ENCODE data around the gene PTGIS.

PTGIS gene

GRCh38 chr20:49557449-49557848 lies 10.5 kb downstream of the PTGIS start:
- no peak for DNase-seq

GRCh38 chr20:49556621-49557020 lies 11.3 kb downstream of the PTGIS start:
- DNase-seq, result no peak

GRCh38 chr20:49549801-49550551 lies 18.0 kb downstream of the PTGIS start:
- peak; percentile 73 for DNase-seq

- no peak for DNase-seq
Measured at GRCh38 chr20:49548371-49548947, 19.5 kb downstream of the PTGIS start.

GRCh38 chr20:49545572-49545971 lies 22.4 kb downstream of the PTGIS start:
- no peak for DNase-seq

GRCh38 chr20:49544535-49544934 lies 23.4 kb downstream of the PTGIS start:
- DNase-seq, result no peak

GRCh38 chr20:49543858-49544437 lies 24.0 kb downstream of the PTGIS start:
- DNase-seq, result no peak

GRCh38 chr20:49543071-49543857 lies 24.7 kb downstream of the PTGIS start:
- DNase-seq, result no peak

- DNase-seq, result peak; percentile 13
Measured at GRCh38 chr20:49542514-49542991, 25.4 kb downstream of the PTGIS start.

- peak; percentile 81 for DNase-seq
Measured at GRCh38 chr20:49541733-49542513, 26.0 kb downstream of the PTGIS start.

GRCh38 chr20:49540687-49541435 lies 27.1 kb downstream of the PTGIS start:
- no peak for DNase-seq

GRCh38 chr20:49540232-49540620 lies 27.7 kb downstream of the PTGIS start:
- DNase-seq, result no peak

- DNase-seq, result peak; percentile 98
Measured at GRCh38 chr20:49539481-49540231, 28.3 kb downstream of the PTGIS start.

- DNase-seq, result no peak
Measured at GRCh38 chr20:49538950-49539349, 29.0 kb downstream of the PTGIS start.

- peak; percentile 87 for DNase-seq
Measured at GRCh38 chr20:49534255-49534712, 33.7 kb downstream of the PTGIS start.

- DNase-seq, result no peak
Measured at GRCh38 chr20:49532285-49532946, 35.5 kb downstream of the PTGIS start.

- no peak for DNase-seq
Measured at GRCh38 chr20:49529470-49529869, 38.5 kb downstream of the PTGIS start.

- no peak for DNase-seq
Measured at GRCh38 chr20:49526568-49526967, 41.4 kb downstream of the PTGIS start.

- no peak for DNase-seq
Measured at GRCh38 chr20:49526056-49526455, 41.9 kb downstream of the PTGIS start.

GRCh38 chr20:49523767-49524360 lies 44.1 kb downstream of the PTGIS start:
- DNase-seq, result no peak

Data from NCI-H2171 treated with DMSO at 0.1 percent for 48 hours (cell line).